Keratinocyte (primary cell): ENCODE data around the gene SPR.

ENCODE experiments used
- EZH2 ChIP-seq: IDR thresholded peaks from one replicate; pipeline ENCODE4 v1.6.1; 2012; ENCODE audit warnings: inconsistent platforms, mild to moderate bottlenecking, low read length, moderate library complexity
- TF ChIP-seq, protein P1 (sequence below), 3 experiments: IDR thresholded peaks in 1 of 3; conservative IDR thresholded peaks in 1 of 3; optimal IDR thresholded peaks in 1 of 3; 2 replicates in 2 of 3; 3 replicates in 1 of 3; pipeline versions ENCODE3 to v1.5.1; 2011; ENCODE audit warnings: low read length in 3 of 3, mild to moderate bottlenecking in 3 of 3, moderate library complexity in 2 of 3, control low read depth in 1 of 3, inconsistent platforms in 1 of 3; ENCODE audit not compliant: insufficient read depth in 2 of 3; ENCODE audit errors: extremely low read depth in 1 of 3

DNA sequence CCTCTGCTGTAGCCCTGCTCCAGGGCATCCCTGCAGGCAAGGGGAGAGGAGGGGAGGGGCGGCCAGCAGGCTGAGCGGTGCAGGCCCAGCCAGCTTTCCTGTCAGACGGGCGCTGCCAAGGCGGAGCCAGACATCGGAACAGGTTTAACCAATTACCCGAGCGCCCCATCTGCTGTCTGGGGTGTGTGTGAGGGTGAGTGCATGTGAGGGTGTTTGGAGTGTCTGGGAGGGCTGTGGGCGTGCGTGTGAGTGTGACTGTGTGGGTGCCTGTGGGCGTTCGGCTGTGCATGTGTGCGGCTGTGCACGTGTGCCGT, 50.1 kb downstream of the SPR start:
- TF ChIP-seq, protein P1, sequence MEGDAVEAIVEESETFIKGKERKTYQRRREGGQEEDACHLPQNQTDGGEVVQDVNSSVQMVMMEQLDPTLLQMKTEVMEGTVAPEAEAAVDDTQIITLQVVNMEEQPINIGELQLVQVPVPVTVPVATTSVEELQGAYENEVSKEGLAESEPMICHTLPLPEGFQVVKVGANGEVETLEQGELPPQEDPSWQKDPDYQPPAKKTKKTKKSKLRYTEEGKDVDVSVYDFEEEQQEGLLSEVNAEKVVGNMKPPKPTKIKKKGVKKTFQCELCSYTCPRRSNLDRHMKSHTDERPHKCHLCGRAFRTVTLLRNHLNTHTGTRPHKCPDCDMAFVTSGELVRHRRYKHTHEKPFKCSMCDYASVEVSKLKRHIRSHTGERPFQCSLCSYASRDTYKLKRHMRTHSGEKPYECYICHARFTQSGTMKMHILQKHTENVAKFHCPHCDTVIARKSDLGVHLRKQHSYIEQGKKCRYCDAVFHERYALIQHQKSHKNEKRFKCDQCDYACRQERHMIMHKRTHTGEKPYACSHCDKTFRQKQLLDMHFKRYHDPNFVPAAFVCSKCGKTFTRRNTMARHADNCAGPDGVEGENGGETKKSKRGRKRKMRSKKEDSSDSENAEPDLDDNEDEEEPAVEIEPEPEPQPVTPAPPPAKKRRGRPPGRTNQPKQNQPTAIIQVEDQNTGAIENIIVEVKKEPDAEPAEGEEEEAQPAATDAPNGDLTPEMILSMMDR (optimal IDR thresholded peaks at IDR 0.05 in 1 of 3, IDR thresholded peaks at IDR 0.05 in 1 of 3, conservative IDR thresholded peaks at IDR 0.05 in 1 of 3; ENCODE audit: extremely low read depth in 1 of 3, insufficient read depth in 2 of 3, low read length in 3 of 3): no peak
- no peak for TF ChIP-seq EZH2
